NCI-H1417 treated with DMSO at 0.1 percent for 48 hours (cell line): Measurements from ENCODE around the gene SPATA31A3.
"Not testable (repeated sequence)": the region's sequence is repeated elsewhere in the genome, so short reads cannot be mapped to it uniquely, and the experiment has no call there.

Source experiments
- DNase-seq: peaks from one replicate; lab custom pipeline; 2025; lab: John Stamatoyannopoulos, UW

The SPATA31A3 gene

GRCh38 chr9:66992450-66992849 is at the start of gene SPATA31A3:
Gene SPATA31A3, minus strand, starts transcription at chr9:66992550. Its CDS starts 29 bp downstream, at chr9:66992521.
- DNase-seq: not testable (repeated sequence)

GRCh38 chr9:66952576-66952975 is 39.8 kb downstream of the SPATA31A3 start:
- not testable (repeated sequence) for DNase-seq

- DNase-seq: not testable (repeated sequence)
These were observed 49.8 kb downstream of the SPATA31A3 start for GRCh38 chr9:66942400-66943155.

- not testable (repeated sequence) for DNase-seq
These were observed 52.2 kb downstream of the SPATA31A3 start for GRCh38 chr9:66939878-66940830.

GRCh38 chr9:66938322-66938721 is 54.0 kb downstream of the SPATA31A3 start:
- not testable (repeated sequence) for DNase-seq

GRCh38 chr9:66937662-66938061 is 54.7 kb downstream of the SPATA31A3 start:
- not testable (repeated sequence) for DNase-seq
